MM.1S (cell line): ENCODE measurements around the gene JPH4.
"Not testable (repeated sequence)": the region's sequence is repeated elsewhere in the genome, so short reads cannot be mapped to it uniquely, and the experiment has no call there.

Experiments used
- CTCF ChIP-seq: fragments of 300-600 bp; sonication (generic); IDR thresholded peaks from 2 replicates; pipeline ENCODE4 v1.5.1; 2016; ENCODE audit warnings: antibody characterized with exemption, low read length, mixed read lengths
- EZH2 ChIP-seq: fragments of 300-600 bp; sonication (generic); optimal IDR thresholded peaks from 2 replicates; pipeline ENCODE3; 2017; ENCODE audit warnings: low read depth, mild to moderate bottlenecking, antibody characterized with exemption, low read length, mixed read lengths

GRCh38 chr14:23609411-23610089 lies 31.0 kb upstream of the JPH4 start:
- not testable (repeated sequence) for TF ChIP-seq CTCF, EZH2
